Neural crest cell (in vitro differentiated cells): ENCODE data around the gene POGK. TPM values are rescaled to one million over a fixed set of nuclear protein-coding genes. Genes with fewer than 3 reads are reported as not detected.

Experiments used
- DNase-seq: peaks from one replicate; pipeline ENCODE4 v3.0.0; 2021; ENCODE audit warnings: low read depth, mixed read lengths, low spot score
- H3K27ac Mint-ChIP-seq: one replicate; pipeline ENCODE4 v1.8.0; 2021; ENCODE audit warnings: mild to moderate bottlenecking, mixed read lengths; ENCODE audit not compliant: unreplicated experiment
- H3K27me3 Mint-ChIP-seq: 2 replicates; pipeline ENCODE4 v1.8.0; 2021; ENCODE audit warnings: low read depth, mild to moderate bottlenecking, mixed read lengths
- H3K36me3 Mint-ChIP-seq: 2 replicates; pipeline ENCODE4 v1.8.0; 2021; ENCODE audit warnings: low read depth, mild to moderate bottlenecking, mixed read lengths
- H3K4me1 Mint-ChIP-seq: 2 replicates; pipeline ENCODE4 v1.8.0; 2021; ENCODE audit warnings: mixed read lengths
- H3K4me3 Mint-ChIP-seq: one replicate; pipeline ENCODE4 v1.8.0; 2021; ENCODE audit warnings: mild to moderate bottlenecking, mixed read lengths
- H3K9me3 Mint-ChIP-seq: 2 replicates; pipeline ENCODE4 v1.8.0; 2021; ENCODE audit warnings: mixed read lengths
- CTCF ChIP-seq: fragments of 200-600 bp; sonication (generic); conservative IDR thresholded peaks from 2 replicates; pipeline ENCODE4 v1.5.0; 2021; ENCODE audit warnings: antibody characterized with exemption, mild to moderate bottlenecking
- total RNA-seq: library from RNA; stranded (reverse); gene quantifications from 2 replicates; pipeline ENCODE4 v1.2.1, GENCODE V29; 2021

Gene POGK
- total RNA-seq, 1 donor from 2014 or later: 60.0 TPM

- no peak overlapping the region for H3K27ac Mint-ChIP-seq
- peak overlapping the region; percentile 45 for H3K4me3 Mint-ChIP-seq
- TF ChIP-seq CTCF: no peak
- peaks cover 28% of the 10 kb centered on the region for H3K4me1 Mint-ChIP-seq
- DNase-seq: no peak
- peaks cover 2% of the 10 kb centered on the region for H3K27me3 Mint-ChIP-seq
- peaks cover 6% of the 10 kb centered on the region for H3K36me3 Mint-ChIP-seq
- H3K9me3 Mint-ChIP-seq: peaks cover 5% of the 10 kb centered on the region
These were observed 2.5 kb upstream of the POGK start for GRCh38 chr1:166836733-166837132.

GRCh38 chr1:166839600-166840308 lies 479 bp downstream of the POGK start:
- no peak overlapping the region for H3K27ac Mint-ChIP-seq
- DNase-seq: peak; percentile 29

DNA sequence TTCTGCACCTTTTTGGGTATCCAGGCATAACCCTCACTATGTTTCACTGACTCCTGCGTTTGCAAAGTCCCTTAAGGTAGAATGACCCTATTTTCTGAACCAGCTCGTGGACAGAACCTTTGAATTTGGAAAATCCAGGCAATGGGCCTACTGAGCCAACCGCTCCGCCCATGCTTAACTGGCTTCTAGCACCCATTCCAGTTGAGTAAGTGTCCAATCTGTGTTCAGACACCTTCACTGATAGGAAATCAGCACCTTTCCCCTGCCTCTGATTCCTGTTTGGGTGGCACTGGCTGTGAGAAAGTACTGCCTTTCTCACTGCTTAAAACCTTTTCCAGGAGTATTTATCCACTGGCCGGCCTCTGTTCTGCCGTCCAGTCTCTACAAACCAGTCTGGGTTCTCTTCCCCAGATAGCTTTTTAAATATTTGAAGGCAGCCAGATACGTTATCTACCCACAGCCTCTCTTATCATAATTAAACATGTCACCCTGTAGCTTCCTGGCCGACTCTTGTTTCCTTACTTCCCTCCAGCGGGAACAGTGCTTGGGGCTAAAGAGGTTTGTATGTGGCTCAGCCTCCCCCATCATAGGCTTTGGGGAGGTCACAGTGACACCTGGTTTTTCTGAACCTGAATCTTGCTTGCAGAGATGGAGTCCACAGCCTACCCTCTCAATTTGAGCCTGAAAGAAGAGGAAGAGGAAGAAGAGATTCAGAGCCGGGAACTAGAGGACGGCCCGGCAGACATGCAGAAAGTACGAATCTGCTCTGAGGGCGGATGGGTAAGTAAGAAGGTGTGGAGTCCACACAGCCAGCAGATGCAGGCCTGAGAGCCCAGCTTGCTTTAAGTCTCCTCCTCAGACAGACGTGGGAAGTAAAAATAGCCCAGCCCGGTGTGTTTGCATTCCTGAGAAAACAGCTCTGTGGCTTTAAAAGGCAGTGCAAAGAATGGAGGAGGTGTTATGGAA lies 1.3 kb downstream of the POGK start:
- H3K27me3 Mint-ChIP-seq: peaks cover 2% of the 10 kb centered on the region
- H3K36me3 Mint-ChIP-seq: peaks cover 20% of the 10 kb centered on the region
- no peak for TF ChIP-seq CTCF
- H3K27ac Mint-ChIP-seq: no peak overlapping the region
- DNase-seq: no peak
- peaks cover 37% of the 10 kb centered on the region for H3K4me1 Mint-ChIP-seq
- H3K9me3 Mint-ChIP-seq: peaks cover 5% of the 10 kb centered on the region
- H3K4me3 Mint-ChIP-seq: peak overlapping the region; percentile 94

More at GRCh38 chr1:166839600-166840308, 479 bp downstream of the POGK start:
- H3K4me3 Mint-ChIP-seq: peak overlapping the region; percentile 94
- H3K27me3 Mint-ChIP-seq: peaks cover 2% of the 10 kb centered on the region
- H3K9me3 Mint-ChIP-seq: peaks cover 5% of the 10 kb centered on the region
- peaks cover 37% of the 10 kb centered on the region for H3K4me1 Mint-ChIP-seq
- peak; percentile 40 for TF ChIP-seq CTCF
- peaks cover 19% of the 10 kb centered on the region for H3K36me3 Mint-ChIP-seq

GRCh38 chr1:166843322-166843721 lies 4.0 kb downstream of the POGK start:
- peaks cover 3% of the 10 kb centered on the region for H3K9me3 Mint-ChIP-seq
- no peaks in the 10 kb centered on the region for H3K27me3 Mint-ChIP-seq
- DNase-seq: no peak
- H3K36me3 Mint-ChIP-seq: peaks cover 34% of the 10 kb centered on the region
- no peak overlapping the region for H3K4me3 Mint-ChIP-seq
- TF ChIP-seq CTCF: no peak
- H3K27ac Mint-ChIP-seq: no peak overlapping the region
- peaks cover 36% of the 10 kb centered on the region for H3K4me1 Mint-ChIP-seq

GRCh38 chr1:166843769-166844596 lies 4.7 kb downstream of the POGK start:
- no peak for DNase-seq
- peak overlapping the region; percentile 24 for H3K4me3 Mint-ChIP-seq
- no peak overlapping the region for H3K27ac Mint-ChIP-seq
- H3K36me3 Mint-ChIP-seq: peaks cover 38% of the 10 kb centered on the region
- H3K27me3 Mint-ChIP-seq: no peaks in the 10 kb centered on the region
- H3K9me3 Mint-ChIP-seq: no peaks in the 10 kb centered on the region
- no peak for TF ChIP-seq CTCF
- H3K4me1 Mint-ChIP-seq: peaks cover 30% of the 10 kb centered on the region
